Panc1 (cell line): Measurements from ENCODE around the gene TMEM117. TPM values are rescaled to one million over a fixed set of nuclear protein-coding genes. Genes with fewer than 3 reads are reported as not detected.

ENCODE experiments used
- ATAC-seq: fragments of 200-7000 bp; cut with Tn5 transposase; 2 replicates; pipeline ENCODE4 v1.9.1; 2020; ENCODE audit warnings: mild to moderate bottlenecking, moderate library complexity
- BruUV-seq: library from RNA; stranded (reverse); fragments of 400-500 nt; replicated peaks from 2 replicates; lab custom pipeline; 2021; lab: Mats Ljungman, UMichigan
- CTCF ChIA-PET: fragments of 300-600 bp; sonication (Branson Sonifier 250); formaldehyde crosslinking; loops from one replicate; lab custom pipeline; 2022; ENCODE audit warnings: antibody characterized with exemption; lab: Charles Lee
- POLR2A ChIA-PET: fragments of 300-600 bp; sonication (Branson Sonifier 250); formaldehyde crosslinking; loops from one replicate; lab custom pipeline; 2022; ENCODE audit warnings: antibody characterized with exemption; lab: Charles Lee
- DNase-seq: peaks from one replicate; pipeline ENCODE4 v3.0.0-alpha.2; 2010; ENCODE audit warnings: low read depth, low spot score
- H3K27ac ChIP-seq: 2 replicates; pipeline ENCODE4 v1.5.1; 2011; ENCODE audit warnings: mild to moderate bottlenecking, low read length, inconsistent platforms
- H3K27me3 ChIP-seq: fragments of 200-500 bp; sonication (Bioruptor generic); 2 replicates; pipeline ENCODE4 v1.6.0; 2014; ENCODE audit warnings: low read length, inconsistent platforms; ENCODE audit not compliant: control insufficient read depth, insufficient read depth
- H3K36me3 ChIP-seq: fragments of 200-500 bp; sonication (Bioruptor generic); 2 replicates; pipeline ENCODE4 v1.5.1; 2014; ENCODE audit warnings: inconsistent platforms, mild to moderate bottlenecking, low read length, moderate library complexity; ENCODE audit not compliant: control insufficient read depth, insufficient read depth
- H3K4me1 ChIP-seq: 2 replicates; pipeline ENCODE4 v1.5.1; 2011; ENCODE audit warnings: inconsistent platforms, mild to moderate bottlenecking, low read length, moderate library complexity; ENCODE audit not compliant: control insufficient read depth, insufficient read depth
- H3K4me3 ChIP-seq, 2 experiments: 2 replicates each; pipeline ENCODE4 v1.5.1; 2011 to 2012; ENCODE audit warnings: low read depth in 2 of 2, low read length in 2 of 2, mild to moderate bottlenecking in 2 of 2, inconsistent platforms in 1 of 2, moderate library complexity in 1 of 2
- H3K9me3 ChIP-seq: fragments of 200-500 bp; sonication (Bioruptor generic); 2 replicates; pipeline ENCODE4 v1.5.1; 2014; ENCODE audit warnings: low read depth, mild to moderate bottlenecking, inconsistent platforms, low read length, moderate library complexity; ENCODE audit not compliant: control insufficient read depth, insufficient read depth
- POLR2AphosphoS5 ChIP-seq: IDR thresholded peaks from 2 replicates; pipeline ENCODE4 v1.6.1; 2012; ENCODE audit warnings: mild to moderate bottlenecking, low read depth, low read length, moderate library complexity
- SIN3A ChIP-seq: IDR thresholded peaks from 2 replicates; pipeline ENCODE4 v1.6.1; 2012; ENCODE audit warnings: low read depth, mild to moderate bottlenecking, low read length, moderate library complexity, borderline replicate concordance; ENCODE audit not compliant: insufficient read depth
- TCF7L2 ChIP-seq: IDR thresholded peaks from 2 replicates; pipeline ENCODE4 v1.6.1; 2011; ENCODE audit warnings: mild to moderate bottlenecking, low read depth, low read length, inconsistent platforms
- in situ Hi-C: cut with HindIII; loops from 2 replicates; pipeline ENCODE4 v1.10.0; 2016; ENCODE audit warnings: low sequenced_read_pairs, low pct_unique_long_range_greater_than_20kb
- intact Hi-C: fragments of 100-400 bp; cut with micrococcal nuclease; formaldehyde crosslinking; loops from one replicate; pipeline ENCODE4 v1.10.0; 2022; ENCODE audit not compliant: unreplicated experiment
- total RNA-seq: library from RNA; stranded (reverse); gene quantifications from one replicate; pipeline ENCODE4 v1.2.1, GENCODE V29; 2021; ENCODE audit not compliant: unreplicated experiment
- TF ChIP-seq, protein P1 (sequence below): fragments of 450-650 bp; IDR thresholded peaks from 2 replicates; pipeline ENCODE4 v1.5.1; 2017; ENCODE audit warnings: mild to moderate bottlenecking
- TF ChIP-seq, protein P2 (sequence below), 2 experiments: IDR thresholded peaks; 2 replicates each; pipeline ENCODE4 v1.6.1; 2011 to 2012; ENCODE audit warnings: low read depth in 2 of 2, control low read depth in 1 of 2, low read length in 1 of 2, mild to moderate bottlenecking in 1 of 2, moderate library complexity in 1 of 2; ENCODE audit not compliant: insufficient read depth in 1 of 2

Gene TMEM117
- total RNA-seq, 1 experiment from 2014 or later, result 5.5 TPM

DNA sequence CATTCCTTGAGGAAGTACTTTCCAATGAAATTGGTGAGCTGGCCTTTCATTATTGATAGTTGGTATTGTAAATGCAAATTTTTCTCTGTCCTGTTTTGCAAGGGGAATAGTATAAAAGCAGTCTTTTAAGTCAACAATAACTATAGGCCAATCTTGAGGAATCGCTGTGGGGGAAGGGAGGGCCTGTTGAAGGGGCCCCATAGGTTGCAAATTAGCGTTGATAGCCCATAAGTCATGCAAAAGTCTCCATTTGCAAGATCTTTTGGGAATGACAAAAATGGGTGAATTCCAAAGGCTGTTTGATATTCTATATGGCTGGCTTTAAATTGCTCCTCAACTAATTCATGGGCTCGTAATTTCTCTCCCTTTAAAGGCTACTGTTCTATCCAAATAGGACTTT is 143.6 kb downstream of the TMEM117 start:
- ChIA-PET POLR2A (no interaction called here), CTCF (no interaction called here)
- Histone ChIP-seq H3K27ac (no peak overlapping the region), H3K27me3 (no peaks in the 10 kb centered on the region), H3K36me3 (no peaks in the 10 kb centered on the region), H3K4me3 (no peak overlapping the region), H3K4me1 (no peaks in the 10 kb centered on the region), H3K9me3 (no peaks in the 10 kb centered on the region)
- no TSS peak for BruUV-seq
- TF ChIP-seq, protein P1, sequence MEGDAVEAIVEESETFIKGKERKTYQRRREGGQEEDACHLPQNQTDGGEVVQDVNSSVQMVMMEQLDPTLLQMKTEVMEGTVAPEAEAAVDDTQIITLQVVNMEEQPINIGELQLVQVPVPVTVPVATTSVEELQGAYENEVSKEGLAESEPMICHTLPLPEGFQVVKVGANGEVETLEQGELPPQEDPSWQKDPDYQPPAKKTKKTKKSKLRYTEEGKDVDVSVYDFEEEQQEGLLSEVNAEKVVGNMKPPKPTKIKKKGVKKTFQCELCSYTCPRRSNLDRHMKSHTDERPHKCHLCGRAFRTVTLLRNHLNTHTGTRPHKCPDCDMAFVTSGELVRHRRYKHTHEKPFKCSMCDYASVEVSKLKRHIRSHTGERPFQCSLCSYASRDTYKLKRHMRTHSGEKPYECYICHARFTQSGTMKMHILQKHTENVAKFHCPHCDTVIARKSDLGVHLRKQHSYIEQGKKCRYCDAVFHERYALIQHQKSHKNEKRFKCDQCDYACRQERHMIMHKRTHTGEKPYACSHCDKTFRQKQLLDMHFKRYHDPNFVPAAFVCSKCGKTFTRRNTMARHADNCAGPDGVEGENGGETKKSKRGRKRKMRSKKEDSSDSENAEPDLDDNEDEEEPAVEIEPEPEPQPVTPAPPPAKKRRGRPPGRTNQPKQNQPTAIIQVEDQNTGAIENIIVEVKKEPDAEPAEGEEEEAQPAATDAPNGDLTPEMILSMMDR, result no peak
- no peak for TF ChIP-seq SIN3A
- no peak for TF ChIP-seq POLR2AphosphoS5
- no peak for TF ChIP-seq TCF7L2
- TF ChIP-seq, protein P2, sequence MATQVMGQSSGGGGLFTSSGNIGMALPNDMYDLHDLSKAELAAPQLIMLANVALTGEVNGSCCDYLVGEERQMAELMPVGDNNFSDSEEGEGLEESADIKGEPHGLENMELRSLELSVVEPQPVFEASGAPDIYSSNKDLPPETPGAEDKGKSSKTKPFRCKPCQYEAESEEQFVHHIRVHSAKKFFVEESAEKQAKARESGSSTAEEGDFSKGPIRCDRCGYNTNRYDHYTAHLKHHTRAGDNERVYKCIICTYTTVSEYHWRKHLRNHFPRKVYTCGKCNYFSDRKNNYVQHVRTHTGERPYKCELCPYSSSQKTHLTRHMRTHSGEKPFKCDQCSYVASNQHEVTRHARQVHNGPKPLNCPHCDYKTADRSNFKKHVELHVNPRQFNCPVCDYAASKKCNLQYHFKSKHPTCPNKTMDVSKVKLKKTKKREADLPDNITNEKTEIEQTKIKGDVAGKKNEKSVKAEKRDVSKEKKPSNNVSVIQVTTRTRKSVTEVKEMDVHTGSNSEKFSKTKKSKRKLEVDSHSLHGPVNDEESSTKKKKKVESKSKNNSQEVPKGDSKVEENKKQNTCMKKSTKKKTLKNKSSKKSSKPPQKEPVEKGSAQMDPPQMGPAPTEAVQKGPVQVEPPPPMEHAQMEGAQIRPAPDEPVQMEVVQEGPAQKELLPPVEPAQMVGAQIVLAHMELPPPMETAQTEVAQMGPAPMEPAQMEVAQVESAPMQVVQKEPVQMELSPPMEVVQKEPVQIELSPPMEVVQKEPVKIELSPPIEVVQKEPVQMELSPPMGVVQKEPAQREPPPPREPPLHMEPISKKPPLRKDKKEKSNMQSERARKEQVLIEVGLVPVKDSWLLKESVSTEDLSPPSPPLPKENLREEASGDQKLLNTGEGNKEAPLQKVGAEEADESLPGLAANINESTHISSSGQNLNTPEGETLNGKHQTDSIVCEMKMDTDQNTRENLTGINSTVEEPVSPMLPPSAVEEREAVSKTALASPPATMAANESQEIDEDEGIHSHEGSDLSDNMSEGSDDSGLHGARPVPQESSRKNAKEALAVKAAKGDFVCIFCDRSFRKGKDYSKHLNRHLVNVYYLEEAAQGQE (IDR thresholded peaks at IDR 0.05; ENCODE audit: insufficient read depth in 1 of 2, low read depth in 2 of 2, low read length in 1 of 2), result no peak
- in situ Hi-C loops, result no loop called here
- intact Hi-C loops, result no loop called here
- no peak for DNase-seq
- no peak for ATAC-seq

DNA sequence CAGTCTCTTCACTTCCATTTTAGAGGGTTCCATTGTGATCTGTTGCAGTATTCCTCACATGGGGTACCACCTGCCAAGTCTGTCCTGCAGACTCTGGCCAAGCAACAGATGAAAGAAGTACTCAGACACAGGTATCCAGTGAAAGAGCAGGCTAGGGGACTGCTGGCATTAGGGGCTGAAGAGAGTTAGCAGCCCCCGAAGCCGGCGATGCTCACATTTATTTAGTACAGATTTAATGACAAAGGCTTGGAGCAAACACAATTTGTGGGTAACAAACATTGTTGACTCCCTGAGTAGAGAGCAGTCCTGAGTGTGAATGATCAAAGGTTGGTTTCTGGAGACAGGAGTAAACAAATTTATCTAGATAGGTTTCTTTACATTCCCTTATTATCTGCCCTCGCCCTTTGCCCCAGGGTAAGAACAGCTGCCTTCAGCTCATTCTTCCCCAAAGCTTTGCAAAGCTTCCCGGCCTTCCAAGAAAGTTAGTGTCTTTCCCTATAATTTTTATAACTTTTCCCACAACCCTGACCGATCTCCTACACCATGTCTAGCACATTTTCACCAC is 144.8 kb downstream of the TMEM117 start:
- TF ChIP-seq TCF7L2 (no peak), POLR2AphosphoS5 (no peak), SIN3A (no peak)
- TF ChIP-seq, protein P2 (IDR thresholded peaks at IDR 0.05; ENCODE audit: insufficient read depth in 1 of 2, low read depth in 2 of 2, low read length in 1 of 2), result no peak
- TF ChIP-seq, protein P1, result no peak
- ChIA-PET POLR2A (no interaction called here), CTCF (no interaction called here)
- in situ Hi-C loops, result no loop called here
- no TSS peak for BruUV-seq
- no peaks in the 10 kb centered on the region for H3K27me3 ChIP-seq
- no peaks in the 10 kb centered on the region for H3K4me1 ChIP-seq
- no peak overlapping the region for H3K4me3 ChIP-seq
- H3K36me3 ChIP-seq, result no peaks in the 10 kb centered on the region
- intact Hi-C loops, result no loop called here
- DNase-seq (no peak), ATAC-seq (no peak)
- no peaks in the 10 kb centered on the region for H3K9me3 ChIP-seq
- H3K27ac ChIP-seq, result no peak overlapping the region
